ENCODE data around the gene MAST3. TPM values are rescaled to one million over a fixed set of nuclear protein-coding genes. Genes with fewer than 3 reads are reported as not detected.

Gene MAST3
- total RNA-seq, 1 donor from 2014 or later = 9.6 TPM

DNA sequence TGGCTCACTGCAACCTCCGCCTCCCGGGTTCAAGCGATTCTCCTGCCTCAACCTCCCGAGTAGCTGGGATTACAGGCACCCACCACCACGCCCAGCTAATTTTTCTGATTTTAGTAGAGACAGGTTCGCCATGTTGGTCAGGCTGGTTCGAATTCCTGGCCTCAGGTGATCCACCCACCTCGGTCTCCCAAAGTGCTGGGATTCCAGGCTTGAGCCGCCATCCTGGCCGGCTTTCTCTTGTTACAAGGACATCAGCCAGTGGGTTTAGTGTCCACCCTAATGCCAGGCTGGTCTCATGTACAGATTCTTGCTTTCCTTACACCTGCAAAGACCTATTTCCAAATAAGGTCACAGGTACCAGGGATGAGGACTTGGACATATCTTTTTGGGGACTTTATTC lies 62.2 kb downstream of the MAST3 start:
- intact Hi-C loops (cut with DNase I) = no loop called here
- peaks cover 0 to 24% of the 10 kb centered on the region in 2 donors for H3K36me3 ChIP-seq
- no peaks in the 10 kb centered on the region for H3K9me3 ChIP-seq
- H3K27me3 ChIP-seq = no peaks in the 10 kb centered on the region
- H3K27ac ChIP-seq = no peak overlapping the region
- H3K4me1 ChIP-seq = peaks cover 53% of the 10 kb centered on the region
- DNase-seq (ENCODE audit: extremely low spot score in 2 of 2) = no peak
- TF ChIP-seq POLR2A (IDR thresholded peaks at IDR 0.05) (no peak), POLR2AphosphoS5 (IDR thresholded peaks at IDR 0.05; ENCODE audit: insufficient read depth in 1 of 2, low read depth in 1 of 2) (no peak)
- TF ChIP-seq, protein P1, sequence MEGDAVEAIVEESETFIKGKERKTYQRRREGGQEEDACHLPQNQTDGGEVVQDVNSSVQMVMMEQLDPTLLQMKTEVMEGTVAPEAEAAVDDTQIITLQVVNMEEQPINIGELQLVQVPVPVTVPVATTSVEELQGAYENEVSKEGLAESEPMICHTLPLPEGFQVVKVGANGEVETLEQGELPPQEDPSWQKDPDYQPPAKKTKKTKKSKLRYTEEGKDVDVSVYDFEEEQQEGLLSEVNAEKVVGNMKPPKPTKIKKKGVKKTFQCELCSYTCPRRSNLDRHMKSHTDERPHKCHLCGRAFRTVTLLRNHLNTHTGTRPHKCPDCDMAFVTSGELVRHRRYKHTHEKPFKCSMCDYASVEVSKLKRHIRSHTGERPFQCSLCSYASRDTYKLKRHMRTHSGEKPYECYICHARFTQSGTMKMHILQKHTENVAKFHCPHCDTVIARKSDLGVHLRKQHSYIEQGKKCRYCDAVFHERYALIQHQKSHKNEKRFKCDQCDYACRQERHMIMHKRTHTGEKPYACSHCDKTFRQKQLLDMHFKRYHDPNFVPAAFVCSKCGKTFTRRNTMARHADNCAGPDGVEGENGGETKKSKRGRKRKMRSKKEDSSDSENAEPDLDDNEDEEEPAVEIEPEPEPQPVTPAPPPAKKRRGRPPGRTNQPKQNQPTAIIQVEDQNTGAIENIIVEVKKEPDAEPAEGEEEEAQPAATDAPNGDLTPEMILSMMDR (IDR thresholded peaks at IDR 0.05) = no peak
- no peak overlapping the region for H3K4me3 ChIP-seq

DNA sequence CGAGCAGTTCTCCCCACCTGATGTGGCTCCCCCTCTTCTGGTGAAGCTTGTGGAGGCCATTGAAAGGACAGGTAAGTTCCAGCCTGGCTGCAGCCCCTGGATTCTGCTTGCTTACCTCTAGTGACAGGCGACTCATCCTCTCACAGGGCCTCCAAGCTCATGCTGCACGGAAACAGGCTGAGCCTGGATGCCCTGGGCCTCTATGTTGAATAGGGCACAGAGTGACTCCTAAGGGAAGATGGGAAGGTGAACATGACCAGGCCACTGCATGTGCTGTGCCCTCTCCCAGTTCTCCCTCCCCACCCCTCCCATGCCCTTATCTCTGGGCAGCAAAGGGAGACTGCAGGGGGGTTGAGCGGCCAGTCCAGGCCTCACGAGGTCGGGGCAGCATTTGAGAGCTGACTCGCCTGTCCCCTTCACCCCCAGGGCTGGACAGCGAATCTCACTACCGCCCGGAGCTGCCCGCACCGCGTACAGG lies 63.0 kb downstream of the MAST3 start:
- peak in 1 of 2 donors; percentile 82 for DNase-seq (ENCODE audit: extremely low spot score in 2 of 2)
- TF ChIP-seq POLR2AphosphoS5 (IDR thresholded peaks at IDR 0.05; ENCODE audit: insufficient read depth in 1 of 2, low read depth in 1 of 2) (no peak), POLR2A (IDR thresholded peaks at IDR 0.05) (no peak)
- TF ChIP-seq, protein P1 (IDR thresholded peaks at IDR 0.05) = no peak
- Histone ChIP-seq H3K36me3 (peaks cover 0 to 32% of the 10 kb centered on the region in 2 donors), H3K9me3 (no peaks in the 10 kb centered on the region), H3K4me1 (peaks cover 46% of the 10 kb centered on the region), H3K4me3 (peak overlapping the region; percentile 40 to 64), H3K27me3 (no peaks in the 10 kb centered on the region), H3K27ac (peak overlapping the region; percentile 73)
- intact Hi-C loops (cut with DNase I) = no loop called here

DNA sequence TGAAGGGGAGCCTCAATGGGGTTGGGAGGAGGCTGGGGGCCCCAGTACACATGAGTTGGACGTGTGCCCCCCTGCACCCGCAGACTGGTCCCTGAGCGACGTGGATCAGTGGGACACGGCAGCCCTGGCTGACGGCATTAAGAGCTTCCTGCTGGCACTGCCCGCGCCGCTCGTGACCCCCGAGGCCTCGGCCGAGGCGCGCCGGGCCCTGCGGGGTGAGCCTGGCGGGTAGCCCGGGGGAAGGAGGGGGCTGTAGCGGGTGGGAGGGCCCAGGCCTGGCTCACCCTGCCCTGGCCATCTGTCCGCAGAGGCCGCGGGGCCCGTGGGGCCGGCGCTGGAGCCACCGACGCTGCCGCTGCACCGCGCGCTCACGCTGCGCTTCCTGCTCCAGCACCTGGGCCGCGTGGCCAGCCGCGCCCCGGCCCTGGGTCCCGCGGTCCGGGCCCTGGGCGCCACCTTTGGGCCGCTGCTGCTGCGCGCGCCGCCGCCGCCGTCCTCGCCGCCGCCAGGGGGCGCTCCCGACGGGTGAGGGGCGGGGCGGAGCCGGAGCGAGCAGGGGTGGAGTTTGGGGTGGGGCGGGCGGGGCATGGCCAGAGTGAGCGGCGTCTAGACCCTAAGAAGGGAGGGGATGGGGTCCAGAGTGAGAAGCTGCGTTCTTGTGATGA lies 63.5 kb downstream of the MAST3 start:
- Histone ChIP-seq H3K27ac (peak overlapping the region; percentile 73), H3K36me3 (peaks cover 0 to 37% of the 10 kb centered on the region in 2 donors), H3K9me3 (no peaks in the 10 kb centered on the region), H3K4me1 (peaks cover 41% of the 10 kb centered on the region), H3K27me3 (no peaks in the 10 kb centered on the region), H3K4me3 (peak overlapping the region; percentile 40 to 64)
- no peak for DNase-seq (ENCODE audit: extremely low spot score in 2 of 2)
- intact Hi-C loops (cut with DNase I) = no loop called here
- TF ChIP-seq, protein P1 (IDR thresholded peaks at IDR 0.05) = peak in 1 of 3 experiments; percentile 55
- TF ChIP-seq POLR2A (IDR thresholded peaks at IDR 0.05) = no peak

DNA sequence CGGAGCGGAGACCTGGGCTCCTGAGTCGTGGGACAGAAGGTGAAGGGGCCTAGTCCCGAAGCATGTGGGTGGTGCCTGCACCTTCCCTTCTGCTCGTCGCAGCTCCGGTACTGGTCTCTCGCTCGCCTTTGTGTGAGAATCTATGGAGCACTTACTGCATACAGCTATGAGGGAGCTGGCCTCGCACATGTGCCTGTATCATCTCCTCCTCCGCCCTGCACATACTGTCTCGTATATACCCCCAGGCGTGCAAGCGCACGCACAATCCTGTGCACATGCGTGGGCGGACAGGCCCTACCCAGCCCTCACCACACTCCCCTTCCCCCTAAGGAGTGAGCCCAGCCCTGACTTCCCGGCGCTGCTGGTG lies 64.0 kb downstream of the MAST3 start:
- H3K27me3 ChIP-seq = no peaks in the 10 kb centered on the region
- intact Hi-C loops (cut with DNase I) = no loop called here
- peaks cover 35% of the 10 kb centered on the region for H3K4me1 ChIP-seq
- H3K9me3 ChIP-seq = no peaks in the 10 kb centered on the region
- H3K27ac ChIP-seq = peak overlapping the region; percentile 73
- DNase-seq (ENCODE audit: extremely low spot score in 2 of 2) = peak in 1 of 2 donors; percentile 85
- peak overlapping the region; percentile 40 to 64 for H3K4me3 ChIP-seq
- H3K36me3 ChIP-seq = peaks cover 0 to 42% of the 10 kb centered on the region in 2 donors
- no peak for TF ChIP-seq POLR2A (IDR thresholded peaks at IDR 0.05)
- TF ChIP-seq POLR2AphosphoS5 (IDR thresholded peaks at IDR 0.05; ENCODE audit: insufficient read depth in 1 of 2, low read depth in 1 of 2) = no peak
- TF ChIP-seq, protein P1 (IDR thresholded peaks at IDR 0.05) = peak in 2 of 3 experiments; percentile 13 to 14

DNA sequence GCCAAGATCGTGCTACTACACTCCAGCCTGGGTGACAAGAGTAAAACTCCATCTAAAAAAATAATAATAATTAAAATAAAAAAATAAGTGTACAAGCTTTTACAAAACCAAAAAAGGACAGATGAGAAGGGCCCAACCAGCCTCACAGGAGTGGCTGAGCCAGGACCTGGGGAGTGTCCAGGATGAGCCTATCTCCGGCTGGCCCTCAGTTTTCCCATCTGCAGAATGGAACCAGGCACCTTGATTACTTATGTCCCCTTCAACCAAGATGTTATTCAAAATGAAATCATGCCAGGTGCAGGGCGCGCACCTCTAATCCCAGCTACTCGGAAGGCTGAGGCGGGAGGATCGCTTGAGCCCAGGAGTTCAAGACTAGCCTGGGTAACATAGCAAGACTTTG lies 66.5 kb downstream of the MAST3 start:
- peaks cover 20% of the 10 kb centered on the region for H3K4me1 ChIP-seq
- H3K36me3 ChIP-seq = peaks cover 0 to 64% of the 10 kb centered on the region in 2 donors
- no peaks in the 10 kb centered on the region for H3K9me3 ChIP-seq
- no peaks in the 10 kb centered on the region for H3K27me3 ChIP-seq
- intact Hi-C loops (cut with DNase I) = no loop called here
- DNase-seq (ENCODE audit: extremely low spot score in 2 of 2) = no peak
- H3K27ac ChIP-seq = no peak overlapping the region
- H3K4me3 ChIP-seq = no peak overlapping the region
- TF ChIP-seq POLR2A (IDR thresholded peaks at IDR 0.05) = no peak
- no peak for TF ChIP-seq POLR2AphosphoS5 (IDR thresholded peaks at IDR 0.05; ENCODE audit: insufficient read depth in 1 of 2, low read depth in 1 of 2)
- TF ChIP-seq, protein P1 (IDR thresholded peaks at IDR 0.05) = no peak

All from vagina (tissue), 2 donors.